ENCODE results near the gene SMPD4. TPM values are rescaled to one million over a fixed set of nuclear protein-coding genes. Genes with fewer than 3 reads are reported as not detected.
"Not testable (repeated sequence)": the region's sequence is repeated elsewhere in the genome, so short reads cannot be mapped to it uniquely, and the experiment has no call there.

Gene SMPD4
- total RNA-seq, 1 experiment from 2014 or later = 49.7 TPM

- DNase-seq (ENCODE audit: low spot score) = not testable (repeated sequence)
Observed at GRCh38 chr2:130157354-130157753, 24.0 kb downstream of the SMPD4 start.

- no peak for DNase-seq (ENCODE audit: low spot score)
Observed at GRCh38 chr2:130156624-130157004, 24.8 kb downstream of the SMPD4 start.

GRCh38 chr2:130155956-130156623, 25.3 kb downstream of the SMPD4 start:
- DNase-seq (ENCODE audit: low spot score) = peak; percentile 49

- no peak for DNase-seq (ENCODE audit: low spot score)
Observed at GRCh38 chr2:130154773-130155765, 26.3 kb downstream of the SMPD4 start.

- not testable (repeated sequence) for DNase-seq (ENCODE audit: low spot score)
Observed at GRCh38 chr2:130154423-130154770, 27.0 kb downstream of the SMPD4 start.

- not testable (repeated sequence) for DNase-seq (ENCODE audit: low spot score)
Observed at GRCh38 chr2:130153721-130154422, 27.5 kb downstream of the SMPD4 start.

GRCh38 chr2:130152816-130153595, 28.4 kb downstream of the SMPD4 start:
- no peak for DNase-seq (ENCODE audit: low spot score)

- DNase-seq (ENCODE audit: low spot score) = not testable (repeated sequence)
Observed at GRCh38 chr2:130152136-130152815, 29.1 kb downstream of the SMPD4 start.

GRCh38 chr2:130151145-130151512, 30.3 kb downstream of the SMPD4 start:
- not testable (repeated sequence) for DNase-seq (ENCODE audit: low spot score)

GRCh38 chr2:130150181-130151144, 30.9 kb downstream of the SMPD4 start:
- DNase-seq (ENCODE audit: low spot score) = no peak

- DNase-seq (ENCODE audit: low spot score) = not testable (repeated sequence)
Observed at GRCh38 chr2:130148515-130148914, 32.9 kb downstream of the SMPD4 start.

- DNase-seq (ENCODE audit: low spot score) = peak; percentile 61
Observed at GRCh38 chr2:130145006-130145414, 36.4 kb downstream of the SMPD4 start, which contains the start of gene CCDC74B. Gene CCDC74B (minus strand): TSS chr2:130145112. CDS start chr2:130144996, 116 bp downstream.

- DNase-seq (ENCODE audit: low spot score) = not testable (repeated sequence)
Observed at GRCh38 chr2:130143266-130144039, 37.9 kb downstream of the SMPD4 start.

GRCh38 chr2:130142396-130143265, 38.8 kb downstream of the SMPD4 start:
- not testable (repeated sequence) for DNase-seq (ENCODE audit: low spot score)

GRCh38 chr2:130141645-130142370, 39.6 kb downstream of the SMPD4 start:
- not testable (repeated sequence) for DNase-seq (ENCODE audit: low spot score)

GRCh38 chr2:130141002-130141401, 40.4 kb downstream of the SMPD4 start:
- DNase-seq (ENCODE audit: low spot score) = not testable (repeated sequence)

GRCh38 chr2:130140516-130140915, 40.9 kb downstream of the SMPD4 start:
- not testable (repeated sequence) for DNase-seq (ENCODE audit: low spot score)

Measured in A172 (cell line).